DMS153 treated with DMSO at 0.1 percent for 48 hours (cell line): ENCODE results near the gene GADL1.

Experiments used
- DNase-seq: peaks from one replicate; lab custom pipeline; 2025; ENCODE audit not compliant: unreplicated experiment; lab: John Stamatoyannopoulos, UW

Gene GADL1

GRCh38 chr3:30764281-30764680 is 130.2 kb downstream of the GADL1 start:
- DNase-seq: no peak

- no peak for DNase-seq
Measured at GRCh38 chr3:30761374-30761773, 133.1 kb downstream of the GADL1 start.

GRCh38 chr3:30760737-30761136 is 133.7 kb downstream of the GADL1 start:
- no peak for DNase-seq

- DNase-seq: no peak
Measured at GRCh38 chr3:30760040-30760695, 134.3 kb downstream of the GADL1 start.

GRCh38 chr3:30756218-30756617 is 138.2 kb downstream of the GADL1 start:
- no peak for DNase-seq

GRCh38 chr3:30754426-30754825 is 140.0 kb downstream of the GADL1 start:
- no peak for DNase-seq

GRCh38 chr3:30753766-30754165 is 140.7 kb downstream of the GADL1 start:
- DNase-seq: no peak

GRCh38 chr3:30752970-30753369 is 141.5 kb downstream of the GADL1 start:
- DNase-seq: no peak

- no peak for DNase-seq
Measured at GRCh38 chr3:30752491-30752890, 142.0 kb downstream of the GADL1 start.

- no peak for DNase-seq
Measured at GRCh38 chr3:30751610-30752299, 142.7 kb downstream of the GADL1 start.

- DNase-seq: no peak
Measured at GRCh38 chr3:30750967-30751366, 143.5 kb downstream of the GADL1 start.

- DNase-seq: no peak
Measured at GRCh38 chr3:30749230-30749629, 145.2 kb downstream of the GADL1 start.

GRCh38 chr3:30747771-30748281 is 146.6 kb downstream of the GADL1 start:
- DNase-seq: no peak

- no peak for DNase-seq
Measured at GRCh38 chr3:30743641-30744317, 150.7 kb downstream of the GADL1 start.

GRCh38 chr3:30742796-30743619 is 151.5 kb downstream of the GADL1 start:
- no peak for DNase-seq

- DNase-seq: no peak
Measured at GRCh38 chr3:30741889-30742288, 152.6 kb downstream of the GADL1 start.

GRCh38 chr3:30738605-30739004 is 155.9 kb downstream of the GADL1 start:
- no peak for DNase-seq

- DNase-seq: no peak
Measured at GRCh38 chr3:30737743-30738499, 156.5 kb downstream of the GADL1 start.

- no peak for DNase-seq
Measured at GRCh38 chr3:30733696-30734095, 160.8 kb downstream of the GADL1 start.

- no peak for DNase-seq
Measured at GRCh38 chr3:30733209-30733608, 161.3 kb downstream of the GADL1 start.
